ENCODE measurements around the gene EPM2AIP1. TPM values are rescaled to one million over a fixed set of nuclear protein-coding genes. Genes with fewer than 3 reads are reported as not detected.

EPM2AIP1 gene
- total RNA-seq, 2 experiments from 2014 or later: 31.7 to 35.7 TPM

- peaks cover 97% of the 10 kb centered on the region for H3K36me3 ChIP-seq (ENCODE audit: insufficient read depth, low read length)
- H3K4me3 ChIP-seq (ENCODE audit: low read depth, low read length, poor library complexity, severe bottlenecking): no peak overlapping the region
- peaks cover 8% of the 10 kb centered on the region; the same call in 1 of the 2 replicates for H3K79me2 ChIP-seq (ENCODE audit: insufficient read depth, low read depth, low read length)
- no peak for DNase-seq (ENCODE audit: low spot score)
- ChIA-PET CTCF (ENCODE audit: unreplicated experiment) (no interaction called here), POLR2A (interaction anchor here (0.7 to 2.1 kb wide), 4 partner anchors 9 to 184 kb away, joined by 3 to 6 read pairs (median 4); no protein-coding TSS in a partner anchor)
- no peaks in the 10 kb centered on the region for H3K9me2 ChIP-seq (ENCODE audit: insufficient read depth, low read length)
- no peaks in the 10 kb centered on the region for H3K9me3 ChIP-seq (ENCODE audit: low read length)
- H3K4me1 ChIP-seq (ENCODE audit: insufficient read depth, low read length, poor library complexity, severe bottlenecking): peaks cover 12% of the 10 kb centered on the region
- H3K4me2 ChIP-seq (ENCODE audit: low read length): no peak overlapping the region
- intact Hi-C loops (cut with micrococcal nuclease; ENCODE audit: unreplicated experiment): no loop called here
- no peak overlapping the region for H2AFZ ChIP-seq (ENCODE audit: low read length)
- TF ChIP-seq CTCF (conservative IDR thresholded peaks at IDR 0.05; ENCODE audit: low read length) (no peak), EZH2phosphoT487 (IDR thresholded peaks at IDR 0.05; ENCODE audit: borderline replicate concordance, low read depth, low read length) (no peak)
- no peak overlapping the region for H3K27ac ChIP-seq (ENCODE audit: low read depth, low read length, poor library complexity, severe bottlenecking)
- no peaks in the 10 kb centered on the region for H4K20me1 ChIP-seq (ENCODE audit: insufficient read depth, low read length)
- BruUV-seq (replicated peaks): no TSS peak
Measured at GRCh38 chr3:37029516-37030163, 36.7 kb upstream of the EPM2AIP1 start.

GRCh38 chr3:37029111-37029510, 36.2 kb upstream of the EPM2AIP1 start:
- no peaks in the 10 kb centered on the region for H3K9me3 ChIP-seq (ENCODE audit: low read length)
- H2AFZ ChIP-seq (ENCODE audit: low read length): no peak overlapping the region
- H3K4me2 ChIP-seq (ENCODE audit: low read length): no peak overlapping the region
- H4K20me1 ChIP-seq (ENCODE audit: insufficient read depth, low read length): no peaks in the 10 kb centered on the region
- no peaks in the 10 kb centered on the region for H3K9me2 ChIP-seq (ENCODE audit: insufficient read depth, low read length)
- CTCF ChIA-PET (ENCODE audit: unreplicated experiment): no interaction called here
- intact Hi-C loops (cut with micrococcal nuclease; ENCODE audit: unreplicated experiment): no loop called here
- H3K27ac ChIP-seq (ENCODE audit: low read depth, low read length, poor library complexity, severe bottlenecking): no peak overlapping the region
- DNase-seq (ENCODE audit: low spot score): no peak
- H3K36me3 ChIP-seq (ENCODE audit: insufficient read depth, low read length): peaks cover 97% of the 10 kb centered on the region
- POLR2A ChIA-PET: interaction anchor here (0.5 to 2.1 kb wide), 4 partner anchors 9 to 185 kb away, joined by 3 to 6 read pairs (median 4); no protein-coding TSS in a partner anchor
- H3K4me3 ChIP-seq (ENCODE audit: low read depth, low read length, poor library complexity, severe bottlenecking): no peak overlapping the region
- peaks cover 17% of the 10 kb centered on the region for H3K4me1 ChIP-seq (ENCODE audit: insufficient read depth, low read length, poor library complexity, severe bottlenecking)
- TF ChIP-seq EZH2phosphoT487 (IDR thresholded peaks at IDR 0.05; ENCODE audit: borderline replicate concordance, low read depth, low read length): no peak
- TF ChIP-seq CTCF (conservative IDR thresholded peaks at IDR 0.05; ENCODE audit: low read length): no peak
- BruUV-seq (replicated peaks): no TSS peak
- peaks cover 8% of the 10 kb centered on the region; the same call in 1 of the 2 replicates for H3K79me2 ChIP-seq (ENCODE audit: insufficient read depth, low read depth, low read length)

DNA sequence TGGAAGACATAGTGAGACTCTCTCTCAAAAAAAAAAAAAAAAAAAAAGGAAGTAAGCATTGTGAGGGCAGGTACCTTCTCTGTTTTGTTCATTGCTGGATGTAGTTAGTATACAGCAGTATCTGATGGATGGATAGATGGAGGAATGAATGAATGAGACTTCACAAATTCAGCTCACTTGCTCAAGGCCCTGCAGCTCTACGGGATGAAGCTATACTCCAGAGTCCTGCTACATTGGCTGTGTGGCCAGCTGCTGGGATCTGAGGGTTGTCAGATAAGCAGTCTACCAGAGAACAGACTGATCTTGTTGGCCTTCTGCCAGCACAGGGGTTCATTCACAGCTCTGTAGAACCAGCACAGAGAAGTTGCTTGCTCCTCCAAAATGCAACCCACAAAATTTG, 35.4 kb upstream of the EPM2AIP1 start:
- ChIA-PET POLR2A (interaction anchor here (0.5 to 2.1 kb wide), 6 partner anchors 10 to 338 kb away, joined by 3 to 9 read pairs (median 4); no protein-coding TSS in a partner anchor), CTCF (ENCODE audit: unreplicated experiment) (no interaction called here)
- DNase-seq (ENCODE audit: low spot score): no peak
- Histone ChIP-seq H3K9me2 (ENCODE audit: insufficient read depth, low read length) (no peaks in the 10 kb centered on the region), H3K9me3 (ENCODE audit: low read length) (no peaks in the 10 kb centered on the region), H3K4me3 (ENCODE audit: low read depth, low read length, poor library complexity, severe bottlenecking) (no peak overlapping the region), H3K36me3 (ENCODE audit: insufficient read depth, low read length) (peaks cover 96% of the 10 kb centered on the region), H3K79me2 (ENCODE audit: insufficient read depth, low read depth, low read length) (peaks cover 8% of the 10 kb centered on the region; the same call in 1 of the 2 replicates), H3K27ac (ENCODE audit: low read depth, low read length, poor library complexity, severe bottlenecking) (no peak overlapping the region), H4K20me1 (ENCODE audit: insufficient read depth, low read length) (no peaks in the 10 kb centered on the region), H3K4me2 (ENCODE audit: low read length) (no peak overlapping the region), H3K4me1 (ENCODE audit: insufficient read depth, low read length, poor library complexity, severe bottlenecking) (peaks cover 17% of the 10 kb centered on the region), H2AFZ (ENCODE audit: low read length) (no peak overlapping the region)
- intact Hi-C loops (cut with micrococcal nuclease; ENCODE audit: unreplicated experiment): no loop called here
- no TSS peak for BruUV-seq (replicated peaks)
- TF ChIP-seq EZH2phosphoT487 (IDR thresholded peaks at IDR 0.05; ENCODE audit: borderline replicate concordance, low read depth, low read length) (no peak), CTCF (conservative IDR thresholded peaks at IDR 0.05; ENCODE audit: low read length) (no peak)

Data from OCI-LY7 (cell line).